Parathyroid adenoma (tissue), 2 donors: Measurements from ENCODE around the gene ALKAL2.

ENCODE experiments used
- H2AFZ ChIP-seq: fragments of 300-600 bp; sonication (generic); one replicate; pipeline ENCODE4 v1.7.0; 2017; ENCODE audit warnings: antibody characterized with exemption, mild to moderate bottlenecking
- H3K27ac ChIP-seq: fragments of 300-600 bp; sonication (generic); one replicate; pipeline ENCODE4 v1.7.0; 2017
- H3K27me3 ChIP-seq: fragments of 300-600 bp; sonication (generic); one replicate; pipeline ENCODE4 v1.7.0; 2017; ENCODE audit warnings: low read length; ENCODE audit not compliant: control insufficient read depth, insufficient read depth
- H3K36me3 ChIP-seq: fragments of 300-600 bp; sonication (generic); one replicate; pipeline ENCODE4 v1.7.0; 2017; ENCODE audit warnings: low read length; ENCODE audit not compliant: control insufficient read depth, insufficient read depth
- H3K4me1 ChIP-seq: fragments of 300-600 bp; sonication (generic); one replicate; pipeline ENCODE4 v1.7.0; 2017; ENCODE audit warnings: control low read depth
- H3K4me2 ChIP-seq: fragments of 300-600 bp; sonication (generic); one replicate; pipeline ENCODE4 v1.7.0; 2017; ENCODE audit warnings: low read length
- H3K4me3 ChIP-seq: fragments of 300-600 bp; sonication (generic); one replicate; pipeline ENCODE4 v1.7.0; 2017; ENCODE audit warnings: low read depth, low read length
- H3K79me2 ChIP-seq: fragments of 300-600 bp; sonication (generic); one replicate; pipeline ENCODE4 v1.7.0; 2017; ENCODE audit warnings: control low read depth
- H3K9ac ChIP-seq: fragments of 300-600 bp; sonication (generic); one replicate; pipeline ENCODE4 v1.7.0; 2017; ENCODE audit warnings: mild to moderate bottlenecking
- H3K9me3 ChIP-seq: fragments of 300-600 bp; sonication (generic); one replicate; pipeline ENCODE4 v1.7.0; 2017; ENCODE audit warnings: low read length; ENCODE audit not compliant: control insufficient read depth
- CTCF ChIP-seq: fragments of 300-600 bp; sonication (generic); IDR thresholded peaks from one replicate; pipeline ENCODE4 v1.7.0; 2017; ENCODE audit warnings: antibody characterized with exemption, mild to moderate bottlenecking
- donor health status: primary hyperparathyroidism.

Gene ALKAL2

GRCh38 chr2:255195-255594 is 32.7 kb downstream of the ALKAL2 start:
- TF ChIP-seq CTCF = no peak
- Histone ChIP-seq H3K9me3 (no peaks in the 10 kb centered on the region), H2AFZ (no peak overlapping the region), H3K79me2 (no peaks in the 10 kb centered on the region), H3K27ac (no peak overlapping the region), H3K36me3 (no peaks in the 10 kb centered on the region), H3K4me3 (no peak overlapping the region), H3K9ac (no peak overlapping the region), H3K27me3 (no peaks in the 10 kb centered on the region), H3K4me2 (no peak overlapping the region), H3K4me1 (peaks cover under 1% of the 10 kb centered on the region)

DNA sequence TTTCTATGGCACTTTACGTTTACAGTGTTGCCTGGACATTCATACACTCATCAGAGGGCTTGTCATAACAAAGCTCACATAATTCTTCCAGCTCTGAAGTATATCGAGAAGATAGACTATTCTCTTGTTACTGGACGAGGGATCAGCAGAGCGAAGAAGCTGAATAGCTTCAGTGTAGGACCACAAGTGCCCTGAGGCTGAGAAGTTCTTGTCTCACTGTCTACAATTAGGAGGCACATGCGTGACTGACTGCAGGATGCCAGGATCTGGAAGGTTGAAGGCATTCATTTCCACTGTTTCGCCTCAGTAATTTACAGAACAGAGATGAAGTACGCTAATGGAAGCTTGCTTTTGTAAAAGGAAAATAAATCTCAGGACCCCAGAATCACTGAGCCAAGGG is 33.6 kb downstream of the ALKAL2 start:
- Histone ChIP-seq H3K36me3 (no peaks in the 10 kb centered on the region), H2AFZ (no peak overlapping the region), H3K4me2 (no peak overlapping the region), H3K27ac (no peak overlapping the region), H3K4me3 (no peak overlapping the region), H3K79me2 (no peaks in the 10 kb centered on the region), H3K4me1 (no peaks in the 10 kb centered on the region), H3K9me3 (no peaks in the 10 kb centered on the region), H3K27me3 (no peaks in the 10 kb centered on the region), H3K9ac (no peak overlapping the region)
- no peak for TF ChIP-seq CTCF

- Histone ChIP-seq H3K9me3 (no peaks in the 10 kb centered on the region), H3K79me2 (no peaks in the 10 kb centered on the region), H3K4me2 (no peak overlapping the region), H3K27me3 (no peaks in the 10 kb centered on the region), H3K36me3 (no peaks in the 10 kb centered on the region), H3K9ac (no peak overlapping the region), H2AFZ (no peak overlapping the region), H3K4me1 (no peaks in the 10 kb centered on the region), H3K27ac (no peak overlapping the region), H3K4me3 (no peak overlapping the region)
- TF ChIP-seq CTCF = no peak
These were observed 34.7 kb downstream of the ALKAL2 start for GRCh38 chr2:253202-253638.

DNA sequence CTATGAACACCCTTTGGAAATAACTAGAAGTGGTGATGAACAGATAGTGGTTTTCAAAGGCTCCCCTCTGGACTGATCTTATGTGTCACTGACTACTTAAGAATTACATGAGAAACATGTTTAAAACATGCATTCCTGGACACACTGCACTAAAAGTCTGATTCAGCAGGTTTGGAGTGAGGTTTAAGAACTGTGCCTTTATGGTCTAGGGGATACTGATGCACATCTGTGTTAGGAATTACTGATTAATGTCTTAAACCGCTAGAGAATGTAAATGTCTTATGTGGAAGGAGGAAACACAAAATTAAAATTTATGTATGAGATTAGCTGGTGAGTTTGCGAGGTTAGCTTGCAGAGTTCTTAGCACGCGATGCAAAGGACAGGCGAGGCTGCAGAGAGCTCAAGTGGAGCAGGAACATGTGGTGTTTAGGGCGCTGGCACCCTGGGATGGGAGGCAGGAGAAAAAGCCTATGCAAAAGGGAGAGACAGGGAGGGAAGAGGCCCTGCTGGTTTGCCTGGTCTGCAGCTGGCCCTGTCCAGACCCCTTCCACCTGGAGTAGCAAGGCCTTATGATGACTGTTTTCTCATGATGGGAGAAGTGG is 35.8 kb downstream of the ALKAL2 start:
- H3K27me3 ChIP-seq = no peaks in the 10 kb centered on the region
- H3K4me3 ChIP-seq = no peak overlapping the region
- no peak overlapping the region for H3K27ac ChIP-seq
- no peak overlapping the region for H3K9ac ChIP-seq
- H2AFZ ChIP-seq = no peak overlapping the region
- TF ChIP-seq CTCF = no peak
- H3K36me3 ChIP-seq = no peaks in the 10 kb centered on the region
- no peaks in the 10 kb centered on the region for H3K4me1 ChIP-seq
- no peaks in the 10 kb centered on the region for H3K9me3 ChIP-seq
- no peak overlapping the region for H3K4me2 ChIP-seq
- no peaks in the 10 kb centered on the region for H3K79me2 ChIP-seq

- Histone ChIP-seq H3K79me2 (no peaks in the 10 kb centered on the region), H3K4me2 (no peak overlapping the region), H3K27ac (no peak overlapping the region), H3K36me3 (no peaks in the 10 kb centered on the region), H2AFZ (no peak overlapping the region), H3K4me1 (no peaks in the 10 kb centered on the region), H3K9ac (no peak overlapping the region), H3K27me3 (no peaks in the 10 kb centered on the region), H3K9me3 (no peaks in the 10 kb centered on the region), H3K4me3 (no peak overlapping the region)
- TF ChIP-seq CTCF = no peak
These were observed 38.3 kb downstream of the ALKAL2 start for GRCh38 chr2:249538-250042.
